Activated naive CD8-positive, alpha-beta T cell treated with anti-CD3 and anti-CD28 coated beads, Interleukin-2, amount 50 U/mL, for 24 hours (primary cell): Measurements from ENCODE around the gene STK38.

Experiments
- ATAC-seq: fragments of 150-1000 bp; cut with Tn5 transposase; one replicate; pipeline ENCODE4 v1.10.0; 2021
- DNase-seq: peaks from one replicate; pipeline ENCODE4 v3.0.0; 2021
- H3K27ac Mint-ChIP-seq: one replicate; pipeline ENCODE4 v1.8.0; 2021; ENCODE audit warnings: mild to moderate bottlenecking, mixed read lengths
- H3K27me3 Mint-ChIP-seq: one replicate; pipeline ENCODE4 v1.8.0; 2021; ENCODE audit warnings: mixed read lengths
- H3K36me3 Mint-ChIP-seq: one replicate; pipeline ENCODE4 v1.8.0; 2021; ENCODE audit warnings: low read depth, mixed read lengths
- H3K4me1 Mint-ChIP-seq: one replicate; pipeline ENCODE4 v1.8.0; 2021; ENCODE audit warnings: mixed read lengths
- H3K4me3 Mint-ChIP-seq: one replicate; pipeline ENCODE4 v1.8.0; 2021; ENCODE audit warnings: mild to moderate bottlenecking, moderate library complexity, mixed read lengths
- H3K9me3 Mint-ChIP-seq: one replicate; pipeline ENCODE4 v1.8.0; 2021; ENCODE audit warnings: mixed read lengths

Gene STK38

DNA sequence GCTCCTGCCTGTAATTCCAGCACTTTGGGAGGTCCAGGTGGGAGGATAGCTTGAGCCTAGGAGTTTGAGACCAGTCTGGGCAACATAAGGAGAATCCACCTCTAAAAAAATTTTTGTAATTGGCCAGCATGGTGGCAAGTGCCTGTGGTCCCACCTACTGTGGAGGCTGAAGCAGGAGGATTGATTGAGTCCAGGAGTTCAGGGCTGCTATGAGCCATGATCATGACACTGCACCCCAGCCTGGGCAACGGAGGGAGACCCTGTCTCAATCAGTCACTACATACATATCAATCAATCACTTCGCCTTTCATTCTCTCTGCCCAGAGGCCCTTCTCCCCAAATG is 1.1 kb upstream of the STK38 start:
- no peak for DNase-seq
- peaks cover 45% of the 10 kb centered on the region for H3K4me1 Mint-ChIP-seq
- H3K27ac Mint-ChIP-seq: peak overlapping the region; percentile 98
- ATAC-seq: no peak
- H3K27me3 Mint-ChIP-seq: no peaks in the 10 kb centered on the region
- H3K36me3 Mint-ChIP-seq: peaks cover 6% of the 10 kb centered on the region
- H3K4me3 Mint-ChIP-seq: peak overlapping the region; percentile 18
- H3K9me3 Mint-ChIP-seq: no peaks in the 10 kb centered on the region

DNA sequence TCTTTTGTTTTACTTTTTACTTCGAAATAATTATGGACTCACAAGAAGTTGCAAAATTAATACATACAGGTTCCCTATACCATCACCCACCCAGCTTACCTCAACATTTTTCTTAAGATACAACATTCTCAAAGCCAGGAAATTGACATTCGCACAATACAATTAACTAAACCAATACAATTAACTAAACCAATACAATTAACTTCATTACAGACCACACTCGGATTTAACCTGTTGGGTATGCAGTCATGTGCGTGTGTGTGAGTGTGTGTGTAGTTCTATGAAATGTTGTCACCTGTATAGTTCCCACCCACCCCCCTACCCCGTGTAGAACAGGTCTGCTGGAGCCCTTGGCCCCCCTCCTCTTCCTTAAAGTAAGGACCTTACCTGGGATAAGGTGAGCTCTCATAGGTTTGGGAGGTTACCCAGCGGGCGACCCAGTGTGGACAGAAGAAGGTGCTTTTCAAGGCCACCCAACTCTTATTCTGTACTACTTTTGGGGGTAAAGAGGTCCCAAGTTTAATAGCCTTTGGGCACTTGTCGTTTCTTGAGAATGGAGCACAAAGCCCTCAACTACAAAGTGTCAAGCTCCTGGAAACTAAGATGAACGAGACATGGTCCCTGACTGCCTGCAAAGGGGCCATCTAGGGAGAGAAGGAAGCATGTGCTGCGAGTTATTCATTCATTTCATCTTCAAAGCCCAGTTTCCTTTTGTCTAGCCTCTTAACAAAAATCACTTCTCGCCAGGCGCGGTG is 544 bp upstream of the STK38 start:
- peaks cover 50% of the 10 kb centered on the region for H3K4me1 Mint-ChIP-seq

GRCh38 chr6:36546308-36546919 is 865 bp downstream of the STK38 start:
- peaks cover 58% of the 10 kb centered on the region for H3K4me1 Mint-ChIP-seq
- ATAC-seq: peak; percentile 34
- H3K27ac Mint-ChIP-seq: peak overlapping the region; percentile 98
- no peaks in the 10 kb centered on the region for H3K27me3 Mint-ChIP-seq
- no peaks in the 10 kb centered on the region for H3K9me3 Mint-ChIP-seq
- peaks cover 14% of the 10 kb centered on the region for H3K36me3 Mint-ChIP-seq
- DNase-seq: peak; percentile 30
- H3K4me3 Mint-ChIP-seq: peak overlapping the region; percentile 98

More for the DNA sequence above, 544 bp upstream of the STK38 start:
- peak overlapping the region; percentile 98 for H3K4me3 Mint-ChIP-seq
- no peaks in the 10 kb centered on the region for H3K27me3 Mint-ChIP-seq
- DNase-seq (peak; percentile 10), ATAC-seq (no peak)
- peaks cover 8% of the 10 kb centered on the region for H3K36me3 Mint-ChIP-seq
- no peaks in the 10 kb centered on the region for H3K9me3 Mint-ChIP-seq
- H3K27ac Mint-ChIP-seq: peak overlapping the region; percentile 98

DNA sequence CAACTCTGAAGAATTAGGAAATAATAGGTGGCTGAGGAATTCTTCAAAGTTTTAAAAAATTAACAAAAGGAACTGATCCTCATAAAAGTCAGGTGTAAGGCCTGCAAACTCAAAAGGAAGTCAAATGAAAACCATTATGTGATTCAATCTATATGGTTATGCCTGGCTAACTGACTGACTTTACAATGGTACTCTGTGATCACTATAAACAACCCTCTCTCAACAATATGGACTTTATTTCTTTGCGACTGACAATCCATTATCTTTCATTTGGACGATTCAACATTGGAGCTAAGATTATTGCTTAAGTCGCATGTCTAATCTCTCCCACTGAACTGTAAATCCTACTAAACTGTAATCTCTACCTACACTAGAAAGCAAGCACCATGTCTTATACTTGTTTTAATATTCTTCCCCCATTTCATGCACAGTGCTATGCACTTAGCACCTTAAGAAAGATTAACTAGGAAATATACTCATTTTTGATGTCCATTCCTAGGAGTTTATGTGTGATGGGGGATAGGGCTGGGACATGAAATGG is 1.4 kb downstream of the STK38 start:
- H3K4me1 Mint-ChIP-seq: peaks cover 64% of the 10 kb centered on the region
- H3K9me3 Mint-ChIP-seq: no peaks in the 10 kb centered on the region
- DNase-seq (no peak), ATAC-seq (peak; percentile 3)
- peak overlapping the region; percentile 98 for H3K27ac Mint-ChIP-seq
- peaks cover 16% of the 10 kb centered on the region for H3K36me3 Mint-ChIP-seq
- peak overlapping the region; percentile 98 for H3K4me3 Mint-ChIP-seq
- H3K27me3 Mint-ChIP-seq: no peaks in the 10 kb centered on the region

DNA sequence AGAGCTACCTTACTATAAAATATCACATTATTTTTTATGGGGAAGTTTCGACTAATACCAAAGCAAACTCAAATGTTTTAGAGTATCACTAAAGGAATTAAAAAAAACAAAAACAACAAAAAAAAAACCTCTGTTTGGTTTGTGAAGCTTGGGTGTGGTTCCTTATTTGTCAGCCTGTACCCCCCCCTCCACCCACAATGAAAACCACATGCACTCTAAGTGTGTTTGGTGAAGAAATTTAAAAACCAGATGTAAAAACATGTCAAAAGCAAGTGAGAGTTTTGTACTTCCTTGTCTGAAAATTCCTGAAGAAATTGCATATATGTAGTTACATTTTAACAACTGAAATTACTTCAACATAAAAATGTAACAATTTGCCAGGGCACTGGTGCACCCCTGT is 3.1 kb downstream of the STK38 start:
- Mint-ChIP-seq H3K4me3 (peak overlapping the region; percentile 98), H3K4me1 (peaks cover 75% of the 10 kb centered on the region), H3K27me3 (no peaks in the 10 kb centered on the region), H3K36me3 (peaks cover 27% of the 10 kb centered on the region), H3K27ac (peak overlapping the region; percentile 81), H3K9me3 (no peaks in the 10 kb centered on the region)
- no peak for DNase-seq
- no peak for ATAC-seq

- Mint-ChIP-seq H3K9me3 (no peaks in the 10 kb centered on the region), H3K4me3 (peak overlapping the region; percentile 43), H3K4me1 (peaks cover 62% of the 10 kb centered on the region), H3K36me3 (peaks cover 42% of the 10 kb centered on the region), H3K27ac (peak overlapping the region; percentile 80), H3K27me3 (no peaks in the 10 kb centered on the region)
- ATAC-seq (no peak), DNase-seq (no peak)
These were observed 5.2 kb downstream of the STK38 start for GRCh38 chr6:36542041-36542440.

DNA sequence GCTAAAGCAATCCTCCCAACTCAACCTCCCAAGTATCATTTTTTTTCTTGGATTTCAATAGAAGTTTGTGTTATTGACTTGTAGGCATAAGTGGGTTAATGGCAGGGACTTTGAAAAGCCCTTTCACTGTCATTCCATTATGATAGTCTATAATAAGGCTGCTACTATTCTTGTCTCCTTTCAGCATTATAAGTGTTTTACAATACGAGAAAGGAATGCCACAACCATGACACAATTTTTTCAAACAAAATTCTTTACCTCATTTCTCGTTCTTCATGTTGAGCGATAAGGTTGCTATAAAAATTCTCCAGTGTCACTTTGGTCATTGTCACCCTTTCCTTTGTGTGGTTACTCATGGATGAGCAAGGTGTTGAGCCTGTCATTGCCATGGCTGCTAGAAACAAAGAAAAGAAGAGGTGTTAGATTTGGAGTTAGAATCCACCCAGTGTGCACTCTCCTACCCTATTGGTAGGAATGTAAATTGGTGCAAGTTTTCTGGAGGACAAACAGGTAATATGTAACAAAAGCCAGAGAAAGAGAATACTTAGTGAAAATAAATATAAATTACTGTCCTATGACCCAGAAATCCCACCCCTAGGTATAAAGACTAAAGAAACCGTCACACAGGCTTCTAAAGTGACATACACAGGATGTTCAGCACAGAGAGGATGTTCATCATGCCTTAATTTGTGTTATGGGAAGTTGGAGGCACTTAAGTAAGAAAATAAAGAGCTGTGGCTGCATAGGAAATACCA is 7.3 kb downstream of the STK38 start:
- ATAC-seq (peak; percentile 91), DNase-seq (no peak)
- H3K4me1 Mint-ChIP-seq: peaks cover 66% of the 10 kb centered on the region
- H3K27me3 Mint-ChIP-seq: no peaks in the 10 kb centered on the region
- peak overlapping the region; percentile 80 for H3K27ac Mint-ChIP-seq
- H3K4me3 Mint-ChIP-seq: no peak overlapping the region
- H3K36me3 Mint-ChIP-seq: peaks cover 54% of the 10 kb centered on the region
- H3K9me3 Mint-ChIP-seq: no peaks in the 10 kb centered on the region

DNA sequence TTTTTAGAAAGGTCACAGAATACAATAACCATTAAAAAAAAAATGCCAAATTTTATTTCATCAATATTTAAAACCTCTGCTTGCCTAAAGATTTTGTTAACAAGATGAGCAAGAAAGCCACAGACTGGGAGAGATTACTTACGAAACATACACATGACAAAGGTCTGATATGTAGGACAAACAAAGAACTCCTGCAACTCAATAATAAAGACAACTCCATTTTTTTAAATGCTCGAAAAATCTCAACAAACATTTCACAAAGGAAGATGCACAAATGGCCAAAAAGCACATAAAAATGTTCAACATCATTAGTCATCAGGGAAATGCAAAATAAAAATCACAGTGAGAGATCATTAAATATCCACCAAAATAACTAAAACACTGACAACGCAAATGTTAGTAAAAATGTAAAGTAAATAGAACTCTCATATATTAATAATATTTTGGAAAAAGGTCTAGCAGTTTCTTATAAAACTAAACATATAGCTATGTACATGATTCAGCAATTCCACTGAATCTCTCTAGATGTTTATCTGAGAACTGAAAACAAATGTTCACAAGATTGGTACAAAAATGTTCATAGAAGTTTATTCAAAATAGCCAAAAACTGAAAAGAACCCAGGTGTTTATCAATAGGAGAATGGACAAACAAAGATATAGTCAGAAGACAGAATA is 10.3 kb downstream of the STK38 start:
- no peaks in the 10 kb centered on the region for H3K9me3 Mint-ChIP-seq
- ATAC-seq: no peak
- H3K36me3 Mint-ChIP-seq: peaks cover 61% of the 10 kb centered on the region
- no peaks in the 10 kb centered on the region for H3K27me3 Mint-ChIP-seq
- H3K4me3 Mint-ChIP-seq: no peak overlapping the region
- peaks cover 61% of the 10 kb centered on the region for H3K4me1 Mint-ChIP-seq
- peak overlapping the region; percentile 65 for H3K27ac Mint-ChIP-seq
- no peak for DNase-seq

DNA sequence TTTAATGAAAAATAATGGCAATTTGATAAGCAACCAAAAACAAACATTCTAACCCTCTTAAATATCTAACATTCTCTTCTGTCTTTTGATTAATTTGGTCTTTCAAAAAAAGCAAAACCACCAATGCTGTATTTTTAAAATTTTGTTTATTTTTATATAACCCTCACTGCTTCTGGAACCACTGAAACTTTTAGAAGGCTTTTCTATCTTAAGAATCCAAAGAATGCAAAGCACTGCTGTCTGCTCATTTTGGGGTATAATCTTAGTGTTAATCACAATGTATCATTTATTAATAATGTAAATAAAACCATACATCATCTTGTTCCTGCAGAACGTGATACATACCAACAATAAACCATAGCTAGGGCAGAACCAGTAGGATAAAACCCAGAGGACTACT is 14.0 kb downstream of the STK38 start:
- no peaks in the 10 kb centered on the region for H3K27me3 Mint-ChIP-seq
- no peaks in the 10 kb centered on the region for H3K9me3 Mint-ChIP-seq
- no peak for DNase-seq
- H3K27ac Mint-ChIP-seq: no peak overlapping the region
- peaks cover 54% of the 10 kb centered on the region for H3K4me1 Mint-ChIP-seq
- no peak for ATAC-seq
- no peak overlapping the region for H3K4me3 Mint-ChIP-seq
- peaks cover 56% of the 10 kb centered on the region for H3K36me3 Mint-ChIP-seq

DNA sequence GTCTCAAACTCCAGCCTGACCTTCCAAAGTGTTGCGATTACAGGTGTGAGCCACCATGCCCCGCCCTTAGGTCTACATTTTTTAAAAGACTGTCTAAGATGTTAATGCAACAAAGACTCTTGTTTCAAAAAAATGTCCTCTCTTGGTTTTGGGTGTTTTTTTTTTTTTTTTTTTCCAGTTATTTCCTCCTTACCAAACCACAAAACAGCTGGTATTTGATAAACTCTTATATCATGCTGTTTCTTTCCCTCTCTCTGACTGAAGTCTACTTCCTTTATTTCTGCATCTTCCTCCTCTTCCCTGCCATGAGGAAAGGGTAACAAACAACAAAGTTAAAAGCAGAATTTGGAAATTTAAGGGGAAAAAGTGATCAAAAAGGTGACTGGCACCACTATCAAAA is 21.2 kb downstream of the STK38 start:
- no peaks in the 10 kb centered on the region for H3K9me3 Mint-ChIP-seq
- DNase-seq (no peak), ATAC-seq (no peak)
- H3K4me3 Mint-ChIP-seq: no peak overlapping the region
- no peak overlapping the region for H3K27ac Mint-ChIP-seq
- peaks cover 27% of the 10 kb centered on the region for H3K4me1 Mint-ChIP-seq
- H3K36me3 Mint-ChIP-seq: peaks cover 44% of the 10 kb centered on the region
- no peaks in the 10 kb centered on the region for H3K27me3 Mint-ChIP-seq

DNA sequence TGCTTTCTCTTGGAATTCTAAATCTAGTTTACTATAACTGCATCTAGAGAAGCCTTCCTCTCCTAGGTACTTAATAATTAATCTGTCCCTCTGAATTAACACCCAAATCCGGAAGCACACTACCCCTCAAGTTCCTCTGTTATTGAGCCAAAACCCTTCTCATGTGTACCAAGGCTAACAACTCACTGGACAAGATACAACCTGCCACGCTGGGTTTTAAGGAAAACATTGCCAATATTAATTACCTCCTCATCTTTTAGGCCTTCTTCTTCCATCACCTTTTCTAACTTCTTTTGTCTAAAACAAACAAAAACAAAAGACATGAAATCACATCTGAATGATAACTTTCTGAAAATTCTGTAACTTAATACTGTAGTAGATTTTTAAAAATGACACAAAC is 21.9 kb downstream of the STK38 start:
- H3K36me3 Mint-ChIP-seq: peaks cover 49% of the 10 kb centered on the region
- peak overlapping the region; percentile 15 for H3K27ac Mint-ChIP-seq
- no peak for DNase-seq

DNA sequence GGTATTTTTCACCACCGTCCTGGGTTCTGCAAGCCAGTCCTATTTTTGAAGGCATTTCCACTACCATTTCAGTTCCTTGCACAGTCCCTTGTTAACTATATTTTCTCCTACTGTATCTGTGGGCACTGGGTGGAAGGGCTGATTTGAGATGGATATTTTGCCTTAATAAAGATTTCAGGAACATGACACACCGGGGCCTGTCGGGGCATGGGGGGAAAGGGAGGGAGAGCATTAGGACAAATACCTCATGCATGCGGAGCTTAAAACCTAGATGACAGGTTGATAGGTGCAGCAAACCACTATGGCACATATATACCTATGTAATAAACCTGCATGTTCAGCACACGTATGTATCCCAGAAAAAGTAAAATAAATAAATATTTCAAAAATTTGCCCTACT is 22.4 kb downstream of the STK38 start:
- Mint-ChIP-seq H3K4me1 (peaks cover 33% of the 10 kb centered on the region), H3K36me3 (peaks cover 53% of the 10 kb centered on the region), H3K4me3 (no peak overlapping the region), H3K27me3 (no peaks in the 10 kb centered on the region), H3K27ac (no peak overlapping the region), H3K9me3 (no peaks in the 10 kb centered on the region)
- no peak for ATAC-seq
- DNase-seq: no peak

More for the DNA sequence above, 21.9 kb downstream of the STK38 start:
- H3K4me1 Mint-ChIP-seq: peaks cover 30% of the 10 kb centered on the region
- no peaks in the 10 kb centered on the region for H3K27me3 Mint-ChIP-seq
- no peaks in the 10 kb centered on the region for H3K9me3 Mint-ChIP-seq
- no peak overlapping the region for H3K4me3 Mint-ChIP-seq
- no peak for ATAC-seq

- Mint-ChIP-seq H3K4me3 (no peak overlapping the region), H3K36me3 (peaks cover 49% of the 10 kb centered on the region), H3K27ac (no peak overlapping the region), H3K27me3 (no peaks in the 10 kb centered on the region), H3K4me1 (peaks cover 34% of the 10 kb centered on the region), H3K9me3 (no peaks in the 10 kb centered on the region)
- ATAC-seq: no peak
- no peak for DNase-seq
These were observed 23.3 kb downstream of the STK38 start for GRCh38 chr6:36523936-36524499.

DNA sequence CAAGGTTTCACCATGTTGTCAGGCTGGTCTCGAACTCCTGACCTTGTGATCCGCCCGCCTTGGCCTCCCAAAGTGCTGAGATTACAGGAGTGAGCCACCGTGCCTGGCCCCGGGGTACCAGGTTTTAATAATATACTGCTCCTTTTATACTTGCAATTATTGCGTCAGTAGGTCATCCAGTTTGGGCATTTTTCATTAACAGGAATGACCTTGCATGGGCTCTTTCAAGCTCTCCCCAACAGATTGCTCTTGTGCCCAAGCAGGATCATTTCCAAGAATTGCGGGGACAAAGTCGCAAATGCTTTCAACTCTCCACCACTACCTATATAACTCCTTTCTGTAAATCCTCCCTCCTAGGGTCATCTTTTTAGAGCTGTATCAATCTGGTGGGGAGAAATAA is 23.8 kb downstream of the STK38 start:
- peaks cover 55% of the 10 kb centered on the region for H3K36me3 Mint-ChIP-seq
- no peaks in the 10 kb centered on the region for H3K9me3 Mint-ChIP-seq
- no peaks in the 10 kb centered on the region for H3K27me3 Mint-ChIP-seq
- peaks cover 34% of the 10 kb centered on the region for H3K4me1 Mint-ChIP-seq
- DNase-seq (no peak), ATAC-seq (no peak)
- no peak overlapping the region for H3K27ac Mint-ChIP-seq
- no peak overlapping the region for H3K4me3 Mint-ChIP-seq
